WTC11 (cell line): Measurements from ENCODE around the gene SAFB.

Experiments
- CBFB ChIP-seq: sonication (generic); formaldehyde crosslinking; IDR thresholded peaks from 2 replicates; pipeline ENCODE4 v1.8.1; 2022; ENCODE audit warnings: mild to moderate bottlenecking, low read depth, missing genetic modification reagents
- ESRRA ChIP-seq: sonication (generic); formaldehyde crosslinking; IDR thresholded peaks from 2 replicates; pipeline ENCODE4 v1.8.1; 2022; ENCODE audit warnings: mild to moderate bottlenecking, missing genetic modification reagents, borderline replicate concordance
- KAT7 ChIP-seq: sonication (generic); formaldehyde crosslinking; IDR thresholded peaks from 2 replicates; pipeline ENCODE4 v1.8.1; 2023; ENCODE audit warnings: missing genetic modification reagents, mild to moderate bottlenecking, borderline replicate concordance
- NFE2L1 ChIP-seq: sonication (generic); formaldehyde crosslinking; IDR thresholded peaks from 2 replicates; pipeline ENCODE4 v1.8.1; 2023; ENCODE audit warnings: missing genetic modification reagents
- RELA ChIP-seq: sonication (generic); formaldehyde crosslinking; IDR thresholded peaks from 2 replicates; pipeline ENCODE4 v1.8.1; 2022; ENCODE audit warnings: missing genetic modification reagents, mild to moderate bottlenecking, borderline replicate concordance
- RORB ChIP-seq: fragments of 250-450 bp; sonication (Bioruptor Pico); IDR thresholded peaks from 2 replicates; pipeline ENCODE4 v1.9.0; 2021; ENCODE audit warnings: mild to moderate bottlenecking
- SP1 ChIP-seq: sonication (generic); formaldehyde crosslinking; conservative IDR thresholded peaks from 2 replicates; pipeline ENCODE4 v1.8.1; 2022; ENCODE audit warnings: missing genetic modification reagents
- ZNF121 ChIP-seq: sonication (generic); formaldehyde crosslinking; IDR thresholded peaks from 2 replicates; pipeline ENCODE4 v1.8.0; 2023; ENCODE audit warnings: missing genetic modification reagents
- TF ChIP-seq, protein P1 (sequence below): fragments of 200-600 bp; IDR thresholded peaks from 2 replicates; pipeline ENCODE4 v1.8.0; 2022; ENCODE audit warnings: antibody characterized with exemption
- TF ChIP-seq, protein P2 (sequence below): sonication (generic); formaldehyde crosslinking; IDR thresholded peaks from 2 replicates; pipeline ENCODE4 v1.8.1; 2023; ENCODE audit warnings: mild to moderate bottlenecking, missing genetic modification reagents, moderate library complexity
- TF ChIP-seq, protein P3 (sequence below): sonication (generic); formaldehyde crosslinking; IDR thresholded peaks from 2 replicates; pipeline ENCODE4 v1.8.1; 2022; ENCODE audit warnings: mild to moderate bottlenecking, missing genetic modification reagents, moderate library complexity, borderline replicate concordance
- TF ChIP-seq, protein P4 (sequence below): sonication (generic); formaldehyde crosslinking; IDR thresholded peaks from 2 replicates; pipeline ENCODE4 v1.8.0; 2023; ENCODE audit warnings: missing genetic modification reagents
- TF ChIP-seq, protein P5 (sequence below): sonication (generic); formaldehyde crosslinking; IDR thresholded peaks from 2 replicates; pipeline ENCODE4 v1.8.1; 2022; ENCODE audit warnings: mild to moderate bottlenecking, moderate library complexity, missing genetic modification reagents

DNA sequence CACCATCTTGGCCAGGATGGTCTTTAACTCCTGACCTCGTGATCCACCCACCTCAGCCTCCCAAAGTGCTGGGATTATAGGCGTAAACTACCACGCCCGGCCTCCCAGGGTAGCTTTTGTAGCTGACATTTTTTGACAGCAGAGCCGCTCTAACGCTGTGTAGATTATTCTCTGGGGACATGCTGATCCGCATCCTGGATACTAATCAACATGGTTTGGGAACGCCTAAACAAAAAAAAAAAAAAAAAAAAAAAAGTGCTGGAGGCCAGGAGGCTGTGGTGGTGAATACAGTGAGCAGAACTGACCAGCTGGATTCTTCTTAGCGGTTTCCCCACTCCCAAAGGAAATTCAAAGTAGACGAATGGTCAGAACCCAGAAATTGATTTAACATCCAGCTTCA is 91.9 kb downstream of the SAFB start:
- TF ChIP-seq, protein P1, sequence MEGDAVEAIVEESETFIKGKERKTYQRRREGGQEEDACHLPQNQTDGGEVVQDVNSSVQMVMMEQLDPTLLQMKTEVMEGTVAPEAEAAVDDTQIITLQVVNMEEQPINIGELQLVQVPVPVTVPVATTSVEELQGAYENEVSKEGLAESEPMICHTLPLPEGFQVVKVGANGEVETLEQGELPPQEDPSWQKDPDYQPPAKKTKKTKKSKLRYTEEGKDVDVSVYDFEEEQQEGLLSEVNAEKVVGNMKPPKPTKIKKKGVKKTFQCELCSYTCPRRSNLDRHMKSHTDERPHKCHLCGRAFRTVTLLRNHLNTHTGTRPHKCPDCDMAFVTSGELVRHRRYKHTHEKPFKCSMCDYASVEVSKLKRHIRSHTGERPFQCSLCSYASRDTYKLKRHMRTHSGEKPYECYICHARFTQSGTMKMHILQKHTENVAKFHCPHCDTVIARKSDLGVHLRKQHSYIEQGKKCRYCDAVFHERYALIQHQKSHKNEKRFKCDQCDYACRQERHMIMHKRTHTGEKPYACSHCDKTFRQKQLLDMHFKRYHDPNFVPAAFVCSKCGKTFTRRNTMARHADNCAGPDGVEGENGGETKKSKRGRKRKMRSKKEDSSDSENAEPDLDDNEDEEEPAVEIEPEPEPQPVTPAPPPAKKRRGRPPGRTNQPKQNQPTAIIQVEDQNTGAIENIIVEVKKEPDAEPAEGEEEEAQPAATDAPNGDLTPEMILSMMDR: no peak
- TF ChIP-seq, protein P2, sequence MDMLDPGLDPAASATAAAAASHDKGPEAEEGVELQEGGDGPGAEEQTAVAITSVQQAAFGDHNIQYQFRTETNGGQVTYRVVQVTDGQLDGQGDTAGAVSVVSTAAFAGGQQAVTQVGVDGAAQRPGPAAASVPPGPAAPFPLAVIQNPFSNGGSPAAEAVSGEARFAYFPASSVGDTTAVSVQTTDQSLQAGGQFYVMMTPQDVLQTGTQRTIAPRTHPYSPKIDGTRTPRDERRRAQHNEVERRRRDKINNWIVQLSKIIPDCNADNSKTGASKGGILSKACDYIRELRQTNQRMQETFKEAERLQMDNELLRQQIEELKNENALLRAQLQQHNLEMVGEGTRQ (CRISPR knock-in tag): no peak
- no peak for TF ChIP-seq RORB (CRISPR knock-in tag)
- TF ChIP-seq KAT7 (CRISPR knock-in tag): no peak
- TF ChIP-seq ZNF121 (CRISPR knock-in tag): no peak
- TF ChIP-seq ESRRA: no peak
- TF ChIP-seq, protein P3, sequence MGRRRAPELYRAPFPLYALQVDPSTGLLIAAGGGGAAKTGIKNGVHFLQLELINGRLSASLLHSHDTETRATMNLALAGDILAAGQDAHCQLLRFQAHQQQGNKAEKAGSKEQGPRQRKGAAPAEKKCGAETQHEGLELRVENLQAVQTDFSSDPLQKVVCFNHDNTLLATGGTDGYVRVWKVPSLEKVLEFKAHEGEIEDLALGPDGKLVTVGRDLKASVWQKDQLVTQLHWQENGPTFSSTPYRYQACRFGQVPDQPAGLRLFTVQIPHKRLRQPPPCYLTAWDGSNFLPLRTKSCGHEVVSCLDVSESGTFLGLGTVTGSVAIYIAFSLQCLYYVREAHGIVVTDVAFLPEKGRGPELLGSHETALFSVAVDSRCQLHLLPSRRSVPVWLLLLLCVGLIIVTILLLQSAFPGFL: no peak
- no peak for TF ChIP-seq CBFB
- TF ChIP-seq, protein P4, sequence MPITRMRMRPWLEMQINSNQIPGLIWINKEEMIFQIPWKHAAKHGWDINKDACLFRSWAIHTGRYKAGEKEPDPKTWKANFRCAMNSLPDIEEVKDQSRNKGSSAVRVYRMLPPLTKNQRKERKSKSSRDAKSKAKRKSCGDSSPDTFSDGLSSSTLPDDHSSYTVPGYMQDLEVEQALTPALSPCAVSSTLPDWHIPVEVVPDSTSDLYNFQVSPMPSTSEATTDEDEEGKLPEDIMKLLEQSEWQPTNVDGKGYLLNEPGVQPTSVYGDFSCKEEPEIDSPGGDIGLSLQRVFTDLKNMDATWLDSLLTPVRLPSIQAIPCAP (CRISPR knock-in tag): no peak
- TF ChIP-seq, protein P5, sequence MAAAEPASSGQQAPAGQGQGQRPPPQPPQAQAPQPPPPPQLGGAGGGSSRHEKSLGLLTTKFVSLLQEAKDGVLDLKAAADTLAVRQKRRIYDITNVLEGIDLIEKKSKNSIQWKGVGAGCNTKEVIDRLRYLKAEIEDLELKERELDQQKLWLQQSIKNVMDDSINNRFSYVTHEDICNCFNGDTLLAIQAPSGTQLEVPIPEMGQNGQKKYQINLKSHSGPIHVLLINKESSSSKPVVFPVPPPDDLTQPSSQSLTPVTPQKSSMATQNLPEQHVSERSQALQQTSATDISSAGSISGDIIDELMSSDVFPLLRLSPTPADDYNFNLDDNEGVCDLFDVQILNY (CRISPR knock-in tag): no peak
- no peak for TF ChIP-seq RELA
- no peak for TF ChIP-seq NFE2L1 (CRISPR knock-in tag)
- TF ChIP-seq SP1 (CRISPR knock-in tag): no peak
